Kidney epithelial cell (primary cell): ENCODE results near the gene ZDHHC17. TPM values are rescaled to one million over a fixed set of nuclear protein-coding genes. Genes with fewer than 3 reads are reported as not detected.

ENCODE experiments used
- DNase-seq: peaks from one replicate; pipeline ENCODE4 v3.0.0-alpha.2; 2010; ENCODE audit warnings: low read depth
- H3K27me3 ChIP-seq: 2 replicates; pipeline ENCODE4 v1.6.0; 2011; ENCODE audit warnings: low read length; ENCODE audit not compliant: control insufficient read depth, insufficient read depth
- H3K36me3 ChIP-seq: 2 replicates; pipeline ENCODE4 v1.5.1; 2011; ENCODE audit warnings: low read length; ENCODE audit not compliant: control insufficient read depth, insufficient read depth
- H3K4me3 ChIP-seq: 2 replicates; pipeline ENCODE4 v1.5.1; 2011; ENCODE audit warnings: low read depth, mild to moderate bottlenecking, control low read depth, low read length
- total RNA-seq: library from RNA; depleted of rRNA; stranded (reverse); fragments of >200 nt; gene quantifications from 2 replicates; pipeline ENCODE4 v1.2.3, GENCODE V29; 2015
- TF ChIP-seq, protein P1 (sequence below): IDR thresholded peaks from 2 replicates; pipeline ENCODE4 v1.5.1; 2011; ENCODE audit warnings: mild to moderate bottlenecking, moderate library complexity, low read length, control low read depth, inconsistent platforms; ENCODE audit not compliant: insufficient read depth, poor library complexity, severe bottlenecking

Gene ZDHHC17
- total RNA-seq, 1 donor from 2014 or later: 29.6 TPM

DNA sequence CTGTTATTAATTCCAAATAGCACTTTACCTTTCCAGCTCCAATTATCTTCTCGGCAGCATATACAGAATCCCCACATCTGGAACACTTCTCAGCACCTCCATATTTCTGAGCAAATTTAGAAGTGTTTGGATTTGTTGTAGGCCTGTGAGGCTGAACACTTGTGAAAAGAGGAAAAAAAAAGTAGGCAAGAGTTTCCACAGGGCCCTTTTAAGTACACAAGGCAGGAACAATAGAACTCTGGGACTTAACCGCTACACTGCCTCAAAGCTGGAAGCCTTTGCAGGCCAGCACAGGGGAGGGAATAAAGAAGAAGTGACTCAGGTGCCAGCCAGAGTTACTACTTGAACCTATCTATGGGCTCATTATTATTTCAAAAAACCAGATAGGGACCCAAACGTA, 96.3 kb downstream of the ZDHHC17 start:
- Histone ChIP-seq H3K27me3 (no peaks in the 10 kb centered on the region), H3K4me3 (no peak overlapping the region), H3K36me3 (peaks cover 2% of the 10 kb centered on the region)
- no peak for DNase-seq
- TF ChIP-seq, protein P1, sequence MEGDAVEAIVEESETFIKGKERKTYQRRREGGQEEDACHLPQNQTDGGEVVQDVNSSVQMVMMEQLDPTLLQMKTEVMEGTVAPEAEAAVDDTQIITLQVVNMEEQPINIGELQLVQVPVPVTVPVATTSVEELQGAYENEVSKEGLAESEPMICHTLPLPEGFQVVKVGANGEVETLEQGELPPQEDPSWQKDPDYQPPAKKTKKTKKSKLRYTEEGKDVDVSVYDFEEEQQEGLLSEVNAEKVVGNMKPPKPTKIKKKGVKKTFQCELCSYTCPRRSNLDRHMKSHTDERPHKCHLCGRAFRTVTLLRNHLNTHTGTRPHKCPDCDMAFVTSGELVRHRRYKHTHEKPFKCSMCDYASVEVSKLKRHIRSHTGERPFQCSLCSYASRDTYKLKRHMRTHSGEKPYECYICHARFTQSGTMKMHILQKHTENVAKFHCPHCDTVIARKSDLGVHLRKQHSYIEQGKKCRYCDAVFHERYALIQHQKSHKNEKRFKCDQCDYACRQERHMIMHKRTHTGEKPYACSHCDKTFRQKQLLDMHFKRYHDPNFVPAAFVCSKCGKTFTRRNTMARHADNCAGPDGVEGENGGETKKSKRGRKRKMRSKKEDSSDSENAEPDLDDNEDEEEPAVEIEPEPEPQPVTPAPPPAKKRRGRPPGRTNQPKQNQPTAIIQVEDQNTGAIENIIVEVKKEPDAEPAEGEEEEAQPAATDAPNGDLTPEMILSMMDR: no peak

DNA sequence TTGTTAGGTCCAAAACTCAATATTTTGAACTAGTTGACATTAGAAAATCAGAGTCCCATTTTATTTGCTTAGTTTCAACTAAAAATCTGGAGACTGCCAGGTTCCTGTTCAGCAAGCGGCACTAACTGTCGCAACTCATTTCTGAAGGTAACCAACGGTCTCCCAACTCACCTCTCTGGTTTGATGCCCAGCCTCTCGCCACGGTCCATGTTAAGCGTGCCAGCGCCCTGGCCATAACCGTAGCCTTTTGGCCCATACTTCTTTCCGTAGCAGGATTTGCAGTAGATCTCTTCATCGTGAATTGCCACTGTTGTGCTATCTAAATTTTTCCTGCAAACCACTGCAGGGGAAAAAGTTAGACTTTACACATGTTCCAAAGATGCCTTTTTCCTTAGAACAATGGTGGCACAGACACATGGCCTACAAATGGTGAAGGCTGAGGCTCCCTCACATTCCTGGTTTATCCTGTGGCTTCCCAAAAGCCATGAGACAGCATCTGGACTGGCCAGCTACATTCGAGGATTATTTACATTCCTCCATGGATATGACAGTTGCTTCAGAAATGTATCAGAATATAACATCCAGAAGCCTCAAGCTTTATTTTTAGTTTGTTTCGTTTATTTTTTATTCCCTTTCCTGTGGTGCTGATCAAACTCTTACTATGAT, 99.2 kb downstream of the ZDHHC17 start:
- Histone ChIP-seq H3K4me3 (no peak overlapping the region), H3K36me3 (peaks cover 2% of the 10 kb centered on the region), H3K27me3 (no peaks in the 10 kb centered on the region)
- DNase-seq: no peak
- TF ChIP-seq, protein P1: no peak

DNA sequence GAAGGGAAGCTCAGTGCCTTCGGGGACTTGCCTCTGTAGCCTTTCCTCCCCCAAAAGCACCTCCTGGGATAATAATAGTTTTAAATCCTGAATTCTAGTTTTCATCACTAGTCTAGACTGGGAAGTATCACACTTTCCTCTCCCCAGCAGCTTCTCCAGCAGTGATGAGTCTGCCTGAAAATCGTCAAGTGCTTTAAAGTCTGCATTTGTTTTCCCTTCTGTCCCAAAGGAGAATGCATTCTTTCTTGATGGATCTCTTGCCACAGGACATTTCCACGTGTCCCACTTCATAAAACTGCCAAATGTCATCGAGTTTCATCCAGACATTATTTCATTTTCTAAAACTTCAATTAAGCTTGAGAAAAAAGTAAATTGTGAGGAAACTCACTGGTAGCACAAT, 99.9 kb downstream of the ZDHHC17 start:
- Histone ChIP-seq H3K36me3 (peaks cover 2% of the 10 kb centered on the region), H3K27me3 (no peaks in the 10 kb centered on the region), H3K4me3 (no peak overlapping the region)
- TF ChIP-seq, protein P1: no peak
- DNase-seq: no peak

DNA sequence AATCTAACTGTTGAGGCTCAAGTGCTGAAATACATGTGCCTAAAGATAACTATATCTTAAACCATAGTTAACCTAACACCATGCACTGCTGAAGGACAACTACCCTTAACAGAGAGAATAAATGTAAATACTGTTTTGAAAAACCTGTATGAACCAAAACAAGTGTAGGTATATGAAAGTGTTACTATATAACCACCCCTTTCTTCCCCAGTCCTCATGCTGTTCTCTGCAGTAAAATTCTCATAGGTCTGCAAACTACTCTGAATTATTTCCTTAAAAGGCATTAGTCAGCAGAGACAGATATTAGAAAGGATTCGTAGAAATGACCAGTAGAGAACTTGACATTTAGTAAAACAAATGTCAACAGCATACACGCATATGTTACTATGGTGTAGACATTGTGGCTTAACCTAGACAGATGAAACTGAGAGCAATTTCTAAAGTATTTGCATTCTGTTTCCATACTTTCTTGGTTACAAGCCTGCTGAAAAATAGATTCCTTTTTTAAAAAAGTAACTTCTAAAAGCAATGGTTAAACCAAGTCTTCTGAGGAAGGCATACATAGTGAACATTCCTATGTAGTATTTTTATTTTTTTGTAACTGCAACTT, 101.0 kb downstream of the ZDHHC17 start:
- TF ChIP-seq, protein P1: no peak
- H3K4me3 ChIP-seq: no peak overlapping the region

GRCh38 chr12:76866151-76866567, 102.2 kb downstream of the ZDHHC17 start:
- Histone ChIP-seq H3K27me3 (no peaks in the 10 kb centered on the region), H3K36me3 (no peaks in the 10 kb centered on the region), H3K4me3 (no peak overlapping the region)
- TF ChIP-seq, protein P1: no peak
- DNase-seq: no peak

More for the DNA sequence above, 101.0 kb downstream of the ZDHHC17 start:
- Histone ChIP-seq H3K27me3 (no peaks in the 10 kb centered on the region), H3K36me3 (no peaks in the 10 kb centered on the region)
- no peak for DNase-seq
